HEK293T (cell line): Measurements from ENCODE around the gene CCDC69.

Experiments
- CTCF ChIA-PET: fragments of 350-600 bp; formaldehyde crosslinking; extraction: SDS; loops from one replicate; lab custom pipeline; 2021; ENCODE audit warnings: antibody characterized with exemption, inconsistent platforms; lab: Yijun Ruan, JAX
- POLR2A ChIA-PET: fragments of 350-600 bp; formaldehyde crosslinking; extraction: SDS; loops from one replicate; lab custom pipeline; 2020; ENCODE audit warnings: antibody characterized with exemption, inconsistent platforms; lab: Yijun Ruan, JAX
- DNase-seq: peaks from one replicate; pipeline ENCODE4 v3.0.0; 2012; ENCODE audit warnings: mixed read lengths; ENCODE audit errors: extremely low spot score
- ARNT ChIP-seq: fragments of 450-650 bp; IDR thresholded peaks from 2 replicates; pipeline ENCODE4 v1.6.1; 2017; ENCODE audit warnings: mild to moderate bottlenecking
- BHLHE40 ChIP-seq: fragments of 450-650 bp; IDR thresholded peaks from 2 replicates; pipeline ENCODE4 v1.6.1; 2016; ENCODE audit warnings: mild to moderate bottlenecking, moderate library complexity, borderline replicate concordance
- CTBP1 ChIP-seq: fragments of 450-650 bp; IDR thresholded peaks from 2 replicates; pipeline ENCODE4 v1.6.1; 2016; ENCODE audit warnings: borderline replicate concordance
- ELF4 ChIP-seq: fragments of 450-650 bp; IDR thresholded peaks from 2 replicates; pipeline ENCODE4 v1.6.1; 2017; ENCODE audit warnings: antibody characterized with exemption
- FOXA1 ChIP-seq: fragments of 450-650 bp; IDR thresholded peaks from 2 replicates; pipeline ENCODE4 v1.6.1; 2016; ENCODE audit warnings: mild to moderate bottlenecking
- FOXK2 ChIP-seq: fragments of 450-650 bp; IDR thresholded peaks from 2 replicates; pipeline ENCODE4 v1.6.1; 2016; ENCODE audit warnings: mild to moderate bottlenecking
- FOXM1 ChIP-seq: fragments of 450-650 bp; IDR thresholded peaks from 2 replicates; pipeline ENCODE4 v1.6.1; 2017; ENCODE audit warnings: mild to moderate bottlenecking, borderline replicate concordance
- HDGF ChIP-seq: fragments of 450-650 bp; IDR thresholded peaks from 2 replicates; pipeline ENCODE4 v1.6.1; 2017; ENCODE audit warnings: antibody characterized with exemption, borderline replicate concordance
- L3MBTL2 ChIP-seq: fragments of 450-650 bp; conservative IDR thresholded peaks from 2 replicates; pipeline ENCODE4 v1.6.1; 2016; ENCODE audit warnings: mild to moderate bottlenecking
- LEF1 ChIP-seq: fragments of 450-650 bp; IDR thresholded peaks from 2 replicates; pipeline ENCODE4 v1.6.1; 2017; ENCODE audit warnings: mild to moderate bottlenecking, borderline replicate concordance
- NFRKB ChIP-seq: fragments of 450-650 bp; IDR thresholded peaks from 2 replicates; pipeline ENCODE4 v1.6.1; 2016; ENCODE audit warnings: mild to moderate bottlenecking, moderate library complexity
- SP1 ChIP-seq: fragments of 450-650 bp; IDR thresholded peaks from 2 replicates; pipeline ENCODE4 v1.6.1; 2017
- SUZ12 ChIP-seq: fragments of 450-650 bp; IDR thresholded peaks from 2 replicates; pipeline ENCODE4 v1.6.1; 2016; ENCODE audit warnings: mild to moderate bottlenecking
- TARDBP ChIP-seq: fragments of 450-650 bp; IDR thresholded peaks from 2 replicates; pipeline ENCODE4 v1.6.1; 2016
- ZNF384 ChIP-seq: fragments of 450-650 bp; IDR thresholded peaks from 2 replicates; pipeline ENCODE4 v1.6.1; 2016
- TF ChIP-seq, protein P1 (sequence below): fragments of 450-650 bp; IDR thresholded peaks from 2 replicates; pipeline ENCODE4 v1.6.1; 2016

The CCDC69 gene

DNA sequence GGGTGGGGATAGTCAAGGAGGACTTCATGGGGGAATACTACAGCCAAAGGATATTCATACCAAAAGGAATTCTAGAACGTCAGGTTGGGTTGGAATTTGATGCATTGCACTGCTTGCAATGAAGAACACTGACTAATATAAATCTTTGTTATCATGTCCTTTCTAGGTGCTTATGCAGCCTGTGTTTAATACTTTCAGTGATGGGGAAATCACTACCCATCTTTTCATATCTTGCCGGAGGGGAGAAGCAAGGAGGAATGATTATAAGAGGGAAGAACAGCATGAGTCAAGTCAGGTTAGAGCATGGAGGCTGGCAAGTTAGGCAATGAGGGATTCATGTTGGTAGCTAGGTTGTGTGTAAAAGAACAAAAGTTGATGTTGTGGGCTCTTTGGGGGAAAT lies 5.1 kb upstream of the CCDC69 start:
- ChIA-PET POLR2A (no interaction called here), CTCF (interaction anchor here (0.6 kb wide), 1 partner anchor 177 kb away, joined by 3 read pairs; no protein-coding TSS in a partner anchor)
- TF ChIP-seq BHLHE40 (no peak), FOXM1 (no peak), SP1 (no peak), LEF1 (no peak), FOXA1 (no peak), TARDBP (no peak), ARNT (no peak), SUZ12 (no peak), FOXK2 (no peak), L3MBTL2 (no peak), HDGF (no peak), ZNF384 (no peak), CTBP1 (no peak), ELF4 (no peak), NFRKB (no peak)
- TF ChIP-seq, protein P1, sequence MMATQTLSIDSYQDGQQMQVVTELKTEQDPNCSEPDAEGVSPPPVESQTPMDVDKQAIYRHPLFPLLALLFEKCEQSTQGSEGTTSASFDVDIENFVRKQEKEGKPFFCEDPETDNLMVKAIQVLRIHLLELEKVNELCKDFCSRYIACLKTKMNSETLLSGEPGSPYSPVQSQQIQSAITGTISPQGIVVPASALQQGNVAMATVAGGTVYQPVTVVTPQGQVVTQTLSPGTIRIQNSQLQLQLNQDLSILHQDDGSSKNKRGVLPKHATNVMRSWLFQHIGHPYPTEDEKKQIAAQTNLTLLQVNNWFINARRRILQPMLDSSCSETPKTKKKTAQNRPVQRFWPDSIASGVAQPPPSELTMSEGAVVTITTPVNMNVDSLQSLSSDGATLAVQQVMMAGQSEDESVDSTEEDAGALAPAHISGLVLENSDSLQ = no peak
- no peak for DNase-seq

DNA sequence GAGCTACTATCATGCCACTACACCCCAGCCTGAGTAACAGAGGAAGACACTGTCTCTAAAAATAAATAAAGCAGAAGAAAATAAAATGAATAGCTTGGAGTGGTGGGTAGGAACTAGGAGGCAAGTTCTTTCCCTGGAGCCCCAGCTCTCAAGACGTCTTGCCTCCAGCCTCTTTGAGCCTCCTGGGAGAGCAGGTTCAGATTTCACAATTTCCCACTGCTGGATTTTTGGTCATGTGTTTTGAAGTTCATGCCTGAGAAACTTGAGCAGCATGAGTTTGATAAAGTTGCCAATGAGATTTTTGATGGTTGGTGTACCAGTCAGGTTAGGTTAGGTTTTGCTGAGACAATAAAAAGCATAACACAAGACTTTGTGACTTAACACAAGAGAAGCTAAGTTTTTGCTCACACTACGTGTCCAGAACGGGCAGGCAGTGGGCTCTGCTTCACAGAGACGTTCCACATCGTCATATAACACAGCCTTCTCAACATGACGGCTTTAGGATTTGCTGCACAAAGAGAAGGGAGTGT lies 4.1 kb upstream of the CCDC69 start:
- ChIA-PET POLR2A (no interaction called here), CTCF (interaction anchor here (0.6 to 0.9 kb wide), 4 partner anchors 14 to 88 kb away, joined by 3 read pairs; partner anchors contain the start of gene ANXA6)
- DNase-seq = no peak
- no peak for TF ChIP-seq SUZ12
- no peak for TF ChIP-seq ELF4
- TF ChIP-seq, protein P1 = no peak
- TF ChIP-seq TARDBP = no peak
- no peak for TF ChIP-seq ZNF384
- no peak for TF ChIP-seq NFRKB
- no peak for TF ChIP-seq FOXA1

DNA sequence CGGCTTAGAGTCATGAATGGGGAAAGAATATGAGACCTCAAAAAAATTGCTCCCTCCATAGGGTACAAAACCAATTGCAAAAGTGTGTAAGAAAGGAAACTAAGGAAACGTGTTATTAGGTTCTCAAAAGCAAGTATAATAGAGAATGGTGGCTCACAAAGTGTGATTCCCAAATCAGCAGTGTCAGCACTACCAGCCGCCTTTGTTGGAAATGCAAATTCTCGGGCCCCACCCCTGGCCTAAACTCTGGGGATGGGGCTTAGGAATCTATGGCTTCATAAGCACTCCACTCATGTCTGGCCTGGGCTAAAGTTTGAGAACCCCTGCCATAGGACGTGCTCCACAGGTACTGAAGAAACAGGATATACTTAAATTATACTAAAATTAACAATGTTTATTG lies 1.6 kb upstream of the CCDC69 start:
- no peak for TF ChIP-seq ZNF384
- no peak for TF ChIP-seq FOXK2
- TF ChIP-seq ELF4 = no peak
- TF ChIP-seq FOXM1 = no peak
- no peak for TF ChIP-seq L3MBTL2
- no peak for TF ChIP-seq ARNT
- no peak for TF ChIP-seq NFRKB
- no peak for TF ChIP-seq BHLHE40
- no peak for TF ChIP-seq SP1
- TF ChIP-seq FOXA1 = no peak
- CTCF ChIA-PET = no interaction called here
- no peak for DNase-seq
- POLR2A ChIA-PET = no interaction called here

DNA sequence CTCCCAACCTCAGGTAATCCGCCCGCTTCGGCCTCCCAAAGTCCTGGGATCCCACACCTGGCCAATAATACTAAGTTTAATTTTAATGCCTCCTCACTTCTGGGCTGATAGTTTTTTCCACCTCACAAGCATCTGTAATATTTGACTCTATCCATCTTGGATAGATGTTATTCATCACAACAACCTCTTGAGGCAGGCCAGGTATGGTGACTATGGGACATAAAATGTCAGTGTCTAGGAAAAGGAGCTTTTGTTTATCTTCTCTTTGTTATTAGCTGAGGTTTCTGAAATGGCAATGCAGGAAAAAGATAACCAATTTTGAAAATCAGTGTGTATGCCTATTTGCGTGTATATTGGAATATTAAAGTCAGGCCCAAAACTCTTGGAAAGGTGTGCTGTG lies 1.2 kb upstream of the CCDC69 start:
- ChIA-PET POLR2A (no interaction called here), CTCF (no interaction called here)
- TF ChIP-seq ELF4 = no peak
- TF ChIP-seq SUZ12 = no peak
- TF ChIP-seq FOXK2 = no peak
- no peak for TF ChIP-seq HDGF
- TF ChIP-seq FOXA1 = no peak
- no peak for TF ChIP-seq CTBP1
- no peak for TF ChIP-seq FOXM1
- TF ChIP-seq NFRKB = no peak
- no peak for DNase-seq

DNA sequence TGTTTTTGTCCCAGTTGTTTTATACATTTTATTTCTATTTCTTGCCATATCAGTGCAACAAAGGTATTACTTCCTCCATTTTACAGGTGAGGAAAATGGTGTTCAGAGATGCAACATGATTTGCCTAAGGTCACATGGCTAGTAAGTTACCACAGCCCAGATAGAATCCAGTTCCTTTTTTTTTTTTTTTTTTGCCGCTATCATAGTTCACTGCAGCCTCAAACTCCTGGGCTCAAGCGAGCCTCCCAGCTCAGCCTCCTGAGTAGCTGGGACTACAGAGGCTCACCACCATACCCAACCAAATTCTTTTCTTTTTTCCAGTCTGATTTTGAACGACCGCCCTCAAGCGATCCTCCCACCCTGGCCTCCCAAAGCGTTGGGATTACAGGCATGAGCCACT lies 480 bp upstream of the CCDC69 start:
- ChIA-PET CTCF (interaction anchor here (0.6 to 1.1 kb wide), 5 partner anchors 13 to 922 kb away, joined by 3 to 4 read pairs (median 4); partner anchors contain the start of gene ARSI), POLR2A (interaction anchor here (0.6 to 1.9 kb wide), 4 partner anchors 10 to 28 kb away, joined by 3 to 13 read pairs (median 4); no protein-coding TSS in a partner anchor)

DNA sequence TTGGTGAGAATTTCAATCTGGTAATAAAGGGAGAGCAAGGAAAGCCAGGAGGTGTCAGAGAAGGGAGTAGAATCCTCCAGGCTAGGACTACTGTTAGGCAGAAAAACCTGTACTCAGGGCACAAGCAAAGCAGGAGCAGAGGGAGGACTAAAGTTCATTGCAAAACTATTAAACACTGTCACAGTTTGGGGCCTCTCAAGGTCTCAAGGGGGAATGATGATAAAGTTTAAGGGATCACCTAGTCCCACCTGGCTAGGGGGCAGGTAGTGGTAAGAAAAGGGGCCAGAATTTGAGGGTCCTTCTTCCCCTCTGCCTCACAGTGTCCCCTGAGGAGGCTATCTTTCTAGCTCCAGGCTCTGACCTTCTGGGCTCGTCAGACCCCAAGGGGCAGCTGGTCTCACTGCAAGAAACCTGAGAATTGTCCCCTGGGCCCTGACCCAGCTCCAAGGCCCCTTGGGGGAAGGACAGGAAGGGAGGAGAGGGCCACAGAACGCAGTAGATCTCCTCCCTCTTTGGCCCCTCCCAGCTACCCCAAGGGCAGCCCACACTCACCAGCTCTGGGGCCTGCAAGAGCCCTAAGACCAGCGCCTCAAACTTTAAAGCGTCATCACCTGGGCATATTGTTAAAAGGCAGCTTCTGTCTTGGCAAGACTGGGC lies 974 bp downstream of the CCDC69 start:
- no peak for TF ChIP-seq SUZ12
- no peak for TF ChIP-seq FOXA1
- TF ChIP-seq SP1 = no peak
- no peak for TF ChIP-seq ARNT
- TF ChIP-seq BHLHE40 = no peak
- TF ChIP-seq, protein P1 = no peak
- TF ChIP-seq FOXK2 = no peak
- no peak for TF ChIP-seq ELF4
- no peak for TF ChIP-seq NFRKB
- no peak for TF ChIP-seq HDGF
- TF ChIP-seq LEF1 = no peak
- no peak for TF ChIP-seq ZNF384
- no peak for TF ChIP-seq L3MBTL2
- CTCF ChIA-PET = interaction anchor here (0.6 to 1.3 kb wide), 3 partner anchors 17 to 421 kb away, joined by 3 read pairs; partner anchors contain the start of gene GM2A
- DNase-seq = no peak
- POLR2A ChIA-PET = interaction anchor here (1.1 to 1.9 kb wide), 3 partner anchors 9 to 12 kb away, joined by 3 to 13 read pairs (median 4); no protein-coding TSS in a partner anchor

More for the DNA sequence above, 480 bp upstream of the CCDC69 start:
- TF ChIP-seq TARDBP = no peak
- no peak for TF ChIP-seq HDGF
- no peak for TF ChIP-seq FOXM1
- DNase-seq = no peak
